TTC549 (cell line): ENCODE results near the gene ARAP2.

Experiments
- FAIRE-seq: peaks from 2 replicates; lab custom pipeline; 2012; peaks lifted over from hg19 to GRCh38; lab: Jason Lieb, UNC

Gene ARAP2

DNA sequence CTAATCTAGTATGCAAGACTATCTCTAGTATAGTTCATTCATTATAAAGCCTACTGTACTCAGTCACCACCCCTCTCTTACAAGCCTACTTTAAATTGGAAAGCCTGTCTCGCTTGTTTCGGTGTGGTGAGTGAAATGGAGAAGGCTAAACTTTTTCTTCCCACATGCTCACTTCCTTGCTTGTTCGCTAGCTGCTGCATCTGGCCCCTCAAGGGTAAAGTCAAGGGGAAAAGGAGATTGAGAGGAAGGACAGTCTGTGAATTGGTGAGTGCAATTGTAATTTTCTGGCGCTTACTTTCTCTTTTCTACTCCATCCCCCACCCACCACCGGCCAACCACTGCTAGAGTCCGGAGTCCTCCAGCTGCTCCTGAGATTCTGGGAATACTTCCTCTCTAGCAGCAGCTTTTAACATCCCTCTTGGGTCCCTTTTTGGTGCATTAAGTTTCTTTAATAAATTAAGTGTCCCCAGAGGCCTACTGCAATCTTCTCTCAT lies 12.1 kb upstream of the ARAP2 start:
- no peak for FAIRE-seq

GRCh38 chr4:36255577-36255976 lies 11.3 kb upstream of the ARAP2 start:
- FAIRE-seq = no peak

DNA sequence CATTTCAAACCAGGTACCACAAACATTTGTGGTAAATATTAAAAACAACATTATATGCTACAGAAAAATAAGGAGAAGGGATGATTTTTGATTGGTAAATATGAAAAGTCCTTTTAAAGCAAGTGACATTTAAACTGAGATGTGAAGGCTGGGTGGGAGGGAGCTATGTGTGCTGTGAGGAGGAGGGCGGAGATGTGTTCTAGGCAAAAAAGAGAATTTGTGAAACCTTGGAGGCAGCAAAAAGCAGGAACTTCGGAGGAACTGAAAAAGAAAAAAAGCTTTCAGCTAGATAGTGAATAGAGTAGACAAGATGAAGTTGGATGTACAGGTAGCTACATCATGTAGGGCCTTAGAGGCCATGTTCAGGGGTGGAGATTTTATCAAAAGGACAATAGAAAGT lies 10.1 kb upstream of the ARAP2 start:
- FAIRE-seq = no peak

- no peak for FAIRE-seq
Observed at GRCh38 chr4:36251983-36252382, 7.7 kb upstream of the ARAP2 start.

GRCh38 chr4:36249610-36250009 lies 5.3 kb upstream of the ARAP2 start:
- no peak for FAIRE-seq

- FAIRE-seq = no peak
Observed at GRCh38 chr4:36243355-36244256, 708 bp downstream of the ARAP2 start.

GRCh38 chr4:36242629-36243354 lies 1.5 kb downstream of the ARAP2 start:
- no peak for FAIRE-seq

GRCh38 chr4:36241771-36242170 lies 2.5 kb downstream of the ARAP2 start:
- FAIRE-seq = no peak

- FAIRE-seq = no peak
Observed at GRCh38 chr4:36237366-36238313, 6.7 kb downstream of the ARAP2 start.

- FAIRE-seq = no peak
Observed at GRCh38 chr4:36236159-36236558, 8.2 kb downstream of the ARAP2 start.

DNA sequence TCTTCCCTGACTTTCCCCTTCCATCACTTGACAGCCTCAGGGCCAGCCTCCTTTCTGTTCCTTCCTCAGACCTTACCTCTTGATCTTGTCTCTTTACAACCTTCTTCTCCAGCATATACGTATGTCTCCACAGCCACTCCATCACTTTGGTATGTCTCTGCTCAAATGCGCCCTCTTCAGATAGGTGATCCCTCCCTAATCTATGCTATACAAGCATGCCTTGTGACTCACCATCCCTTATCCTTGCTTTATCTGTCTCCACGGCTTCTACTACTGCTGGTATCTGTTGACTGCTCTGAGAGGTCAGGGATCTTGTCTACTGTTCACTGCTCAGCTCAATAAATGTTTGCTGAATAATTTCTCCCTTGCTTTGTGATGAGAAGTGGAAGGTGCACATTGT lies 9.0 kb downstream of the ARAP2 start:
- no peak for FAIRE-seq

GRCh38 chr4:36233567-36234266 lies 10.6 kb downstream of the ARAP2 start:
- no peak for FAIRE-seq

DNA sequence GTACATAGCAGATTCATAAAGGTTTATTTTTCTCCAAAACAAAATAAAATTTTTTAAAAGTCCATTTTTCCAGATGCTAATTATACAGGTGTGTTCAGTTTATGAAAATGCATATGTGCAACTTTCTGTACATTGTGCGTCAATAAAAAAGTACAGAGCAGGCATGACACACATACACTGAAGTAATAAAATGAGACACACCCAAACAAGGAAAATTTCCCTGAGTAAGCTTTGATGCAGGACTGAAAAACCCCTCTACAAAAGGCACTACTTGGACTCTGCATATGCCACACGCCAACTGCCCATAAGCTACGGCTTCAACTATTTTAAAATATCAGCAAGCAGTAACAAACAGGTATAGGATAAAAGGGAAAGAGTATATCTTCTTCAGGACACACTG lies 13.8 kb downstream of the ARAP2 start:
- FAIRE-seq = no peak

GRCh38 chr4:36227913-36228312 lies 16.4 kb downstream of the ARAP2 start:
- no peak for FAIRE-seq

GRCh38 chr4:36226430-36227227 lies 17.7 kb downstream of the ARAP2 start:
- no peak for FAIRE-seq

GRCh38 chr4:36224972-36225903 lies 19.1 kb downstream of the ARAP2 start:
- no peak for FAIRE-seq

GRCh38 chr4:36222702-36223101 lies 21.6 kb downstream of the ARAP2 start:
- FAIRE-seq = no peak

DNA sequence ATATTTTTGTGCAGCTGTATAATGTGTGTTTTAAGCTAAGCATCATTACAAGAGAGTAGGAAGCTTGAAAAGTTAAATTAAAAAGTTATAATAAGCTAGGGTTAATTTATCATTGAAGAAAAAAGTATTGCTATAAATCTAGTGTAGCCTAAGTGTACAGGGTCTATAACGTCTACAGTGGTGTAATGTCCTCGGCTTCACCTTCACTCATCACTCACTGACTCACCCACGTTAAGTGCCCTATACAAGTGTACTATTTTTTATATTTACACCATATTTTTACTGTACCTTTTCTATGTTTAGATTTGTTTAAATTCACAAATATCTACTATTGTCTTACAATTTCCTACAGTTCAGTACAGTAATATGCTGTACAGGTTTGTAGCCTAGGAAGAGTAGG lies 23.5 kb downstream of the ARAP2 start:
- no peak for FAIRE-seq

GRCh38 chr4:36218121-36218520 lies 26.2 kb downstream of the ARAP2 start:
- no peak for FAIRE-seq

- no peak for FAIRE-seq
Observed at GRCh38 chr4:36215627-36216026, 28.7 kb downstream of the ARAP2 start.
